Glutamatergic neuron (in vitro differentiated cells): ENCODE measurements around the gene ATP13A3. TPM values are rescaled to one million over a fixed set of nuclear protein-coding genes. Genes with fewer than 3 reads are reported as not detected.

Source experiments
- DNase-seq: peaks from one replicate; pipeline ENCODE4 v3.0.0; 2022
- H3K27ac Mint-ChIP-seq: one replicate; pipeline ENCODE4 v1.8.0; 2020; ENCODE audit warnings: mild to moderate bottlenecking, mixed read lengths, inconsistent platforms; ENCODE audit not compliant: unreplicated experiment
- H3K27me3 Mint-ChIP-seq: one replicate; pipeline ENCODE4 v1.8.0; 2020; ENCODE audit warnings: mild to moderate bottlenecking, moderate library complexity, mixed read lengths, inconsistent platforms; ENCODE audit not compliant: unreplicated experiment
- H3K36me3 Mint-ChIP-seq: one replicate; pipeline ENCODE4 v1.8.0; 2020; ENCODE audit warnings: mild to moderate bottlenecking, mixed read lengths, inconsistent platforms; ENCODE audit not compliant: unreplicated experiment
- H3K4me1 Mint-ChIP-seq: one replicate; pipeline ENCODE4 v1.8.0; 2020; ENCODE audit warnings: mild to moderate bottlenecking, low read depth, mixed read lengths, inconsistent platforms; ENCODE audit not compliant: unreplicated experiment
- H3K4me3 Mint-ChIP-seq: one replicate; pipeline ENCODE4 v1.8.0; 2020; ENCODE audit warnings: mild to moderate bottlenecking, mixed read lengths, inconsistent platforms; ENCODE audit not compliant: unreplicated experiment
- H3K9me3 Mint-ChIP-seq: one replicate; pipeline ENCODE4 v1.8.0; 2020; ENCODE audit warnings: mild to moderate bottlenecking, moderate library complexity, mixed read lengths, inconsistent platforms; ENCODE audit not compliant: unreplicated experiment
- CTCF ChIP-seq: fragments of 200-600 bp; sonication (generic); IDR thresholded peaks from one replicate; pipeline ENCODE4 v1.5.0; 2021; ENCODE audit not compliant: partially characterized antibody, unreplicated experiment
- total RNA-seq: library from RNA; stranded (reverse); fragmentation: NEBNext Ultra II Directional; extraction: Animal tissue kit (Norgen Biotek cat#: 25700); gene quantifications from one replicate; pipeline ENCODE4 v1.2.1, GENCODE V29; 2021; ENCODE audit not compliant: unreplicated experiment

The ATP13A3 gene
- total RNA-seq, 1 donor from 2014 or later = 41.6 TPM

GRCh38 chr3:194418671-194419070, 68.1 kb downstream of the ATP13A3 start:
- Mint-ChIP-seq H3K4me1 (no peaks in the 10 kb centered on the region), H3K36me3 (no peaks in the 10 kb centered on the region), H3K27ac (no peak overlapping the region), H3K9me3 (no peaks in the 10 kb centered on the region), H3K4me3 (no peak overlapping the region), H3K27me3 (peaks cover 2% of the 10 kb centered on the region)
- DNase-seq = no peak
- no peak for TF ChIP-seq CTCF

DNA sequence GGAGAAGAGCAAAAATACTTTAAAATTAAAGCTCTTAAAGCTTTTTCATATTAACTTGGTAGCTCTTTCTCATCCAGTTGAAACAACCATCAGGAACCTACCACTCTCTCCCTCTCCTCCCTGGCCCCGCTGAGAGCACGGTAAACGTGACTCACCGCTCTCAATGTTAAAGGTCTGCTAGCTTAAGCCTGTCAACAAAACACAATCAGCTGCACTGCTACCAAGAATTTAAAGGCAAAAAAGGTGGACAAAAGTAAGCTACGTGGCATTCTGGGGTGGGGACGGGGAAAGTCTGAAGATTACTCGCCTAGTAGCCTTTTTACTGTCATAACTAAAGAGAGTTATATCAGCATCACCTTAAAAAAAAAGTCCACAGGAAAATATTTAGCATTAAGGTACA, 79.4 kb downstream of the ATP13A3 start:
- no peak for DNase-seq
- no peak for TF ChIP-seq CTCF
- Mint-ChIP-seq H3K4me1 (no peaks in the 10 kb centered on the region), H3K27me3 (no peaks in the 10 kb centered on the region), H3K27ac (no peak overlapping the region), H3K4me3 (no peak overlapping the region), H3K9me3 (no peaks in the 10 kb centered on the region), H3K36me3 (no peaks in the 10 kb centered on the region)

- H3K27ac Mint-ChIP-seq = no peak overlapping the region
- no peaks in the 10 kb centered on the region for H3K9me3 Mint-ChIP-seq
- DNase-seq = no peak
- H3K27me3 Mint-ChIP-seq = no peaks in the 10 kb centered on the region
- no peaks in the 10 kb centered on the region for H3K36me3 Mint-ChIP-seq
- no peak for TF ChIP-seq CTCF
- H3K4me1 Mint-ChIP-seq = no peaks in the 10 kb centered on the region
- H3K4me3 Mint-ChIP-seq = no peak overlapping the region
These were observed 81.0 kb downstream of the ATP13A3 start for GRCh38 chr3:194405766-194406165.

GRCh38 chr3:194404365-194405140, 82.2 kb downstream of the ATP13A3 start:
- Mint-ChIP-seq H3K4me3 (no peak overlapping the region), H3K36me3 (no peaks in the 10 kb centered on the region), H3K27ac (no peak overlapping the region), H3K9me3 (no peaks in the 10 kb centered on the region), H3K4me1 (peaks cover 2% of the 10 kb centered on the region), H3K27me3 (peaks cover under 1% of the 10 kb centered on the region)
- no peak for DNase-seq
- TF ChIP-seq CTCF = peak; percentile 80

GRCh38 chr3:194401868-194402329, 84.9 kb downstream of the ATP13A3 start:
- no peak for DNase-seq
- peaks cover 7% of the 10 kb centered on the region for H3K4me1 Mint-ChIP-seq
- H3K9me3 Mint-ChIP-seq = no peaks in the 10 kb centered on the region
- H3K4me3 Mint-ChIP-seq = no peak overlapping the region
- TF ChIP-seq CTCF = no peak
- H3K27ac Mint-ChIP-seq = no peak overlapping the region
- H3K27me3 Mint-ChIP-seq = peaks cover 8% of the 10 kb centered on the region
- H3K36me3 Mint-ChIP-seq = no peaks in the 10 kb centered on the region
